WTC11 (cell line): ENCODE data around the gene MRPL40. TPM values are rescaled to one million over a fixed set of nuclear protein-coding genes. Genes with fewer than 3 reads are reported as not detected.

Experiments
- ATAC-seq: fragments of 200-7000 bp; cut with Tn5 transposase; 2 replicates; pipeline ENCODE4 v1.10.0; 2021; ENCODE audit warnings: mild to moderate bottlenecking, moderate library complexity
- CTCF ChIA-PET: fragments of 300-600 bp; sonication (Branson Sonifier 250); formaldehyde crosslinking; loops from one replicate; lab custom pipeline; 2021; ENCODE audit warnings: antibody characterized with exemption; lab: Charles Lee
- POLR2A ChIA-PET: fragments of 350-600 bp; sonication (Branson Sonifier 250); formaldehyde crosslinking; loops from one replicate; lab custom pipeline; 2021; ENCODE audit warnings: antibody characterized with exemption; lab: Charles Lee
- DNase-seq: peaks from one replicate; pipeline ENCODE4 v3.0.0; 2021; ENCODE audit warnings: low spot score
- H3K27ac Mint-ChIP-seq: 2 replicates; pipeline ENCODE4 v1.8.0; 2021; ENCODE audit warnings: mixed read lengths
- H3K27me3 Mint-ChIP-seq: 2 replicates; pipeline ENCODE4 v1.8.0; 2021; ENCODE audit warnings: low read depth, mild to moderate bottlenecking, moderate library complexity, mixed read lengths
- H3K36me3 Mint-ChIP-seq: 2 replicates; pipeline ENCODE4 v1.8.0; 2021; ENCODE audit warnings: mixed read lengths
- H3K4me1 Mint-ChIP-seq: 2 replicates; pipeline ENCODE4 v1.8.0; 2022; ENCODE audit warnings: mixed read lengths
- H3K4me3 Mint-ChIP-seq: 2 replicates; pipeline ENCODE4 v1.8.0; 2021; ENCODE audit warnings: mild to moderate bottlenecking, moderate library complexity, mixed read lengths
- H3K9me3 Mint-ChIP-seq: 2 replicates; pipeline ENCODE4 v1.8.0; 2021; ENCODE audit warnings: mixed read lengths
- ARID4B ChIP-seq: sonication (generic); formaldehyde crosslinking; IDR thresholded peaks from 2 replicates; pipeline ENCODE4 v1.8.0; 2023; ENCODE audit warnings: missing genetic modification reagents, mild to moderate bottlenecking, borderline replicate concordance
- ATF1 ChIP-seq: sonication (generic); formaldehyde crosslinking; IDR thresholded peaks from 2 replicates; pipeline ENCODE4 v1.8.1; 2023; ENCODE audit warnings: mild to moderate bottlenecking, moderate library complexity, missing genetic modification reagents
- ATF3 ChIP-seq: sonication (generic); formaldehyde crosslinking; conservative IDR thresholded peaks from 2 replicates; pipeline ENCODE4 v1.8.1; 2022; ENCODE audit warnings: mild to moderate bottlenecking, missing genetic modification reagents
- E2F4 ChIP-seq: sonication (generic); formaldehyde crosslinking; IDR thresholded peaks from 2 replicates; pipeline ENCODE4 v1.8.1; 2022; ENCODE audit warnings: low read depth, mild to moderate bottlenecking, moderate library complexity, missing genetic modification reagents, borderline replicate concordance
- ETV6 ChIP-seq: sonication (generic); formaldehyde crosslinking; IDR thresholded peaks from 2 replicates; pipeline ENCODE4 v1.8.1; 2022; ENCODE audit warnings: mild to moderate bottlenecking, missing genetic modification reagents
- FOXK1 ChIP-seq: sonication (generic); formaldehyde crosslinking; IDR thresholded peaks from 2 replicates; pipeline ENCODE4 v1.8.0; 2022; ENCODE audit warnings: mild to moderate bottlenecking, moderate library complexity, missing genetic modification reagents
- FOXP1 ChIP-seq: sonication (generic); formaldehyde crosslinking; IDR thresholded peaks from 2 replicates; pipeline ENCODE4 v1.8.0; 2022; ENCODE audit warnings: missing genetic modification reagents, mild to moderate bottlenecking, moderate library complexity, borderline replicate concordance
- MYBL2 ChIP-seq: sonication (generic); formaldehyde crosslinking; IDR thresholded peaks from 2 replicates; pipeline ENCODE4 v1.8.1; 2023; ENCODE audit warnings: mild to moderate bottlenecking, moderate library complexity, missing genetic modification reagents
- PREB ChIP-seq: sonication (generic); formaldehyde crosslinking; IDR thresholded peaks from 2 replicates; pipeline ENCODE4 v1.8.1; 2022; ENCODE audit warnings: mild to moderate bottlenecking, missing genetic modification reagents, moderate library complexity, borderline replicate concordance
- PRRX2 ChIP-seq: fragments of 250-450 bp; sonication (Bioruptor Pico); IDR thresholded peaks from 2 replicates; pipeline ENCODE4 v1.8.0; 2021; ENCODE audit warnings: mild to moderate bottlenecking
- SMAD3 ChIP-seq: sonication (generic); formaldehyde crosslinking; IDR thresholded peaks from 2 replicates; pipeline ENCODE4 v1.8.0; 2022; ENCODE audit warnings: missing genetic modification reagents, mild to moderate bottlenecking, borderline replicate concordance
- USF2 ChIP-seq: sonication (generic); formaldehyde crosslinking; IDR thresholded peaks from 2 replicates; pipeline ENCODE4 v1.8.1; 2023; ENCODE audit warnings: mild to moderate bottlenecking, missing genetic modification reagents, moderate library complexity
- ZNF121 ChIP-seq: sonication (generic); formaldehyde crosslinking; IDR thresholded peaks from 2 replicates; pipeline ENCODE4 v1.8.0; 2023; ENCODE audit warnings: missing genetic modification reagents
- ZNF232 ChIP-seq: sonication (generic); formaldehyde crosslinking; IDR thresholded peaks from 2 replicates; pipeline ENCODE4 v1.8.0; 2022; ENCODE audit warnings: mild to moderate bottlenecking, missing genetic modification reagents
- ZNF263 ChIP-seq: sonication (generic); formaldehyde crosslinking; IDR thresholded peaks from 2 replicates; pipeline ENCODE4 v1.8.1; 2022; ENCODE audit warnings: low read depth, mild to moderate bottlenecking, moderate library complexity, missing genetic modification reagents
- ZNF532 ChIP-seq: fragments of 250-450 bp; sonication (Bioruptor Pico); IDR thresholded peaks from 2 replicates; pipeline ENCODE4 v1.9.0; 2021; ENCODE audit warnings: mild to moderate bottlenecking, borderline replicate concordance
- total RNA-seq: library from RNA; stranded (reverse); gene quantifications from 3 replicates; pipeline ENCODE4 v1.2.3, GENCODE V29; 2021

MRPL40 gene
- total RNA-seq, 1 experiment from 2014 or later = 19.2 TPM

GRCh38 chr22:19470010-19470409 is 37.7 kb downstream of the MRPL40 start:
- ChIA-PET POLR2A (interaction anchor here (0.5 kb wide), 1 partner anchor 14 kb away, joined by 3 read pairs; no protein-coding TSS in a partner anchor), CTCF (no interaction called here)
- no peak overlapping the region for H3K4me3 Mint-ChIP-seq

GRCh38 chr22:19471572-19471971 is 39.2 kb downstream of the MRPL40 start:
- ATAC-seq = no peak
- ChIA-PET CTCF (no interaction called here), POLR2A (no interaction called here)
- no peak for DNase-seq
- H3K9me3 Mint-ChIP-seq = no peaks in the 10 kb centered on the region
- H3K4me3 Mint-ChIP-seq = no peak overlapping the region
- H3K27me3 Mint-ChIP-seq = no peaks in the 10 kb centered on the region
- no peak overlapping the region for H3K27ac Mint-ChIP-seq
- TF ChIP-seq ARID4B (CRISPR knock-in tag) = no peak
- TF ChIP-seq ZNF532 (CRISPR knock-in tag) = no peak
- TF ChIP-seq ZNF121 (CRISPR knock-in tag) = no peak
- TF ChIP-seq ATF1 (CRISPR knock-in tag) = no peak
- no peak for TF ChIP-seq ZNF263
- no peak for TF ChIP-seq USF2 (CRISPR knock-in tag)
- no peak for TF ChIP-seq ATF3 (CRISPR knock-in tag)
- TF ChIP-seq ETV6 (CRISPR knock-in tag) = no peak
- no peak for TF ChIP-seq PREB (CRISPR knock-in tag)
- no peak for TF ChIP-seq SMAD3
- TF ChIP-seq MYBL2 (CRISPR knock-in tag) = no peak
- no peak for TF ChIP-seq PRRX2
- TF ChIP-seq FOXK1 (CRISPR knock-in tag) = no peak
- TF ChIP-seq FOXP1 = no peak
- no peaks in the 10 kb centered on the region for H3K4me1 Mint-ChIP-seq
- peaks cover 48% of the 10 kb centered on the region for H3K36me3 Mint-ChIP-seq

More at GRCh38 chr22:19470010-19470409, 37.7 kb downstream of the MRPL40 start:
- DNase-seq = no peak
- TF ChIP-seq E2F4 (CRISPR knock-in tag) (no peak), ZNF232 (CRISPR knock-in tag) (no peak)
- TF ChIP-seq, all 79 proteins: peak for 0
- H3K9me3 Mint-ChIP-seq = no peaks in the 10 kb centered on the region
- no peaks in the 10 kb centered on the region for H3K4me1 Mint-ChIP-seq
- H3K27ac Mint-ChIP-seq = no peak overlapping the region
- no peak for ATAC-seq
- no peaks in the 10 kb centered on the region for H3K27me3 Mint-ChIP-seq
- H3K36me3 Mint-ChIP-seq = peaks cover 59% of the 10 kb centered on the region
